ENCODE data around the gene GRN. TPM values are rescaled to one million over a fixed set of nuclear protein-coding genes. Genes with fewer than 3 reads are reported as not detected.

The GRN gene
- total and polyA plus RNA-seq, 2 of the 13 experiments (the other 11 are each of a cell fraction or from before 2014, with no cell fraction given), result 86.6 to 143 TPM

DNA sequence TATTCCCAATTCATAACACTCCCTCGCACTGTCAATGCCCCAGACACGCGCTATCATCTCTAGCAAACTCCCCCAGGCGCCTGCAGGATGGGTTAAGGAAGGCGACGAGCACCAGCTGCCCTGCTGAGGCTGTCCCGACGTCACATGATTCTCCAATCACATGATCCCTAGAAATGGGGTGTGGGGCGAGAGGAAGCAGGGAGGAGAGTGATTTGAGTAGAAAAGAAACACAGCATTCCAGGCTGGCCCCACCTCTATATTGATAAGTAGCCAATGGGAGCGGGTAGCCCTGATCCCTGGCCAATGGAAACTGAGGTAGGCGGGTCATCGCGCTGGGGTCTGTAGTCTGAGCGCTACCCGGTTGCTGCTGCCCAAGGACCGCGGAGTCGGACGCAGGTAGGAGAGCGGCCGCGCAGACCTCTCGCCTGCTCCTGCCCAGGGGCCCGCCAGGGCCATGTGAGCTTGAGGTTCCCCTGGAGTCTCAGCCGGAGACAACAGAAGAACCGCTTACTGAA is at the start of gene GRN (continued):
- TF ChIP-seq NR2F6 (IDR thresholded peaks at IDR 0.05), result no peak
- peak; percentile 61; the same call in 1 of the 2 replicates for TF ChIP-seq NR2F6 (CRISPR knock-in tag; IDR thresholded peaks at IDR 0.05)
- TF ChIP-seq, protein P1, sequence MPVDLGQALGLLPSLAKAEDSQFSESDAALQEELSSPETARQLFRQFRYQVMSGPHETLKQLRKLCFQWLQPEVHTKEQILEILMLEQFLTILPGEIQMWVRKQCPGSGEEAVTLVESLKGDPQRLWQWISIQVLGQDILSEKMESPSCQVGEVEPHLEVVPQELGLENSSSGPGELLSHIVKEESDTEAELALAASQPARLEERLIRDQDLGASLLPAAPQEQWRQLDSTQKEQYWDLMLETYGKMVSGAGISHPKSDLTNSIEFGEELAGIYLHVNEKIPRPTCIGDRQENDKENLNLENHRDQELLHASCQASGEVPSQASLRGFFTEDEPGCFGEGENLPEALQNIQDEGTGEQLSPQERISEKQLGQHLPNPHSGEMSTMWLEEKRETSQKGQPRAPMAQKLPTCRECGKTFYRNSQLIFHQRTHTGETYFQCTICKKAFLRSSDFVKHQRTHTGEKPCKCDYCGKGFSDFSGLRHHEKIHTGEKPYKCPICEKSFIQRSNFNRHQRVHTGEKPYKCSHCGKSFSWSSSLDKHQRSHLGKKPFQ (CRISPR knock-in tag; IDR thresholded peaks at IDR 0.05; ENCODE audit: insufficient replicate concordance), result peak; percentile 56
- TF ChIP-seq, protein P2, sequence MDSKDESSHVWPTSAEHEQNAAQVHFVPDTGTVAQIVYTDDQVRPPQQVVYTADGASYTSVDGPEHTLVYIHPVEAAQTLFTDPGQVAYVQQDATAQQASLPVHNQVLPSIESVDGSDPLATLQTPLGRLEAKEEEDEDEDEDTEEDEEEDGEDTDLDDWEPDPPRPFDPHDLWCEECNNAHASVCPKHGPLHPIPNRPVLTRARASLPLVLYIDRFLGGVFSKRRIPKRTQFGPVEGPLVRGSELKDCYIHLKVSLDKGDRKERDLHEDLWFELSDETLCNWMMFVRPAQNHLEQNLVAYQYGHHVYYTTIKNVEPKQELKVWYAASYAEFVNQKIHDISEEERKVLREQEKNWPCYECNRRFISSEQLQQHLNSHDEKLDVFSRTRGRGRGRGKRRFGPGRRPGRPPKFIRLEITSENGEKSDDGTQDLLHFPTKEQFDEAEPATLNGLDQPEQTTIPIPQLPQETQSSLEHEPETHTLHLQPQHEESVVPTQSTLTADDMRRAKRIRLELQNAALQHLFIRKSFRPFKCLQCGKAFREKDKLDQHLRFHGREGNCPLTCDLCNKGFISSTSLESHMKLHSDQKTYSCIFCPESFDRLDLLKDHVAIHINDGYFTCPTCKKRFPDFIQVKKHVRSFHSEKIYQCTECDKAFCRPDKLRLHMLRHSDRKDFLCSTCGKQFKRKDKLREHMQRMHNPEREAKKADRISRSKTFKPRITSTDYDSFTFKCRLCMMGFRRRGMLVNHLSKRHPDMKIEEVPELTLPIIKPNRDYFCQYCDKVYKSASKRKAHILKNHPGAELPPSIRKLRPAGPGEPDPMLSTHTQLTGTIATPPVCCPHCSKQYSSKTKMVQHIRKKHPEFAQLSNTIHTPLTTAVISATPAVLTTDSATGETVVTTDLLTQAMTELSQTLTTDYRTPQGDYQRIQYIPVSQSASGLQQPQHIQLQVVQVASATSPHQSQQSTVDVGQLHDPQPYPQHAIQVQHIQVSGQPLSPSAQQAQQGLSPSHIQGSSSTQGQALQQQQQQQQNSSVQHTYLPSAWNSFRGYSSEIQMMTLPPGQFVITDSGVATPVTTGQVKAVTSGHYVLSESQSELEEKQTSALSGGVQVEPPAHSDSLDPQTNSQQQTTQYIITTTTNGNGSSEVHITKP (CRISPR knock-in tag; IDR thresholded peaks at IDR 0.05; ENCODE audit: low read depth), result peak; percentile 26; the same call in 1 of the 2 replicates
- peak; percentile 18; the same call in 1 of the 2 replicates for TF ChIP-seq ISL2 (CRISPR knock-in tag; IDR thresholded peaks at IDR 0.05)
- 0 out of 2 replicates have a peak, but pooled peaks have one; percentile 55 for TF ChIP-seq ZNF235 (CRISPR knock-in tag; IDR thresholded peaks at IDR 0.05; ENCODE audit: borderline replicate concordance)
- TF ChIP-seq RXRA (CRISPR knock-in tag; IDR thresholded peaks at IDR 0.05), result peak; percentile 17; the same call in 1 of the 2 replicates
- peak; percentile 75; the same call in 1 of the 2 replicates for TF ChIP-seq GATA4 (IDR thresholded peaks at IDR 0.05; ENCODE audit: borderline replicate concordance, low read depth)
- peak; percentile 88 for TF ChIP-seq CBX1 (IDR thresholded peaks at IDR 0.05; ENCODE audit: low read depth)
- TF ChIP-seq KMT2B (CRISPR knock-in tag; IDR thresholded peaks at IDR 0.05), result peak; percentile 81
- peak; percentile 69 for TF ChIP-seq ETV5 (CRISPR knock-in tag; IDR thresholded peaks at IDR 0.05; ENCODE audit: borderline replicate concordance)
- peak; percentile 7; the same call in 1 of the 2 replicates for TF ChIP-seq ZFP36L1 (CRISPR knock-in tag; IDR thresholded peaks at IDR 0.05)
- TF ChIP-seq PLRG1 (conservative IDR thresholded peaks at IDR 0.05), result no peak
- TF ChIP-seq HOXA5 (CRISPR knock-in tag; IDR thresholded peaks at IDR 0.05), result no peak; the same call in 1 of the 2 replicates
- TF ChIP-seq TP53 (CRISPR knock-in tag; conservative IDR thresholded peaks at IDR 0.05), result no peak; the same call in 1 of the 2 replicates
- TF ChIP-seq, protein P3, sequence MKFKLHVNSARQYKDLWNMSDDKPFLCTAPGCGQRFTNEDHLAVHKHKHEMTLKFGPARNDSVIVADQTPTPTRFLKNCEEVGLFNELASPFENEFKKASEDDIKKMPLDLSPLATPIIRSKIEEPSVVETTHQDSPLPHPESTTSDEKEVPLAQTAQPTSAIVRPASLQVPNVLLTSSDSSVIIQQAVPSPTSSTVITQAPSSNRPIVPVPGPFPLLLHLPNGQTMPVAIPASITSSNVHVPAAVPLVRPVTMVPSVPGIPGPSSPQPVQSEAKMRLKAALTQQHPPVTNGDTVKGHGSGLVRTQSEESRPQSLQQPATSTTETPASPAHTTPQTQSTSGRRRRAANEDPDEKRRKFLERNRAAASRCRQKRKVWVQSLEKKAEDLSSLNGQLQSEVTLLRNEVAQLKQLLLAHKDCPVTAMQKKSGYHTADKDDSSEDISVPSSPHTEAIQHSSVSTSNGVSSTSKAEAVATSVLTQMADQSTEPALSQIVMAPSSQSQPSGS (CRISPR knock-in tag; IDR thresholded peaks at IDR 0.05), result peak; percentile 80; the same call in 1 of the 2 replicates
